Common myeloid progenitor, CD34-positive (primary cell): ENCODE data around the gene ANKRD55.
"Not testable (repeated sequence)": the region's sequence is repeated elsewhere in the genome, so short reads cannot be mapped to it uniquely, and the experiment has no call there.

ENCODE experiments used
- CTCF ChIA-PET: fragments of 350-600 bp; sonication (Branson Sonifier 250); formaldehyde crosslinking; loops from one replicate; lab custom pipeline; 2021; ENCODE audit warnings: antibody characterized with exemption; lab: Charles Lee
- POLR2A ChIA-PET: fragments of 350-600 bp; sonication (Branson Sonifier 250); formaldehyde crosslinking; loops from one replicate; lab custom pipeline; 2021; ENCODE audit warnings: antibody characterized with exemption; lab: Charles Lee
- DNase-seq, 3 donors: peaks; one replicate each; pipeline versions ENCODE4 v3.0.0 to v3.0.0-alpha.2; 2013
- H3K27ac ChIP-seq, 2 experiments: 1 replicate in 1 of 2; 2 replicates in 1 of 2; pipeline ENCODE4 v1.7.0; 2013; ENCODE audit warnings: inconsistent platforms in 2 of 2, low read length in 2 of 2, mild to moderate bottlenecking in 2 of 2, low read depth in 1 of 2, moderate library complexity in 1 of 2; ENCODE audit not compliant: severe bottlenecking in 2 of 2, insufficient read depth in 1 of 2, poor library complexity in 1 of 2
- H3K27me3 ChIP-seq, 5 experiments: replicated peaks in 2 of 5; 1 replicate in 3 of 5; 2 replicates in 2 of 5; pipeline versions ENCODE4 v1.6.1 to v1.7.0; 2013; ENCODE audit warnings: low read length in 4 of 5, mild to moderate bottlenecking in 2 of 5, moderate library complexity in 2 of 5, inconsistent platforms in 1 of 5; ENCODE audit not compliant: insufficient read depth in 5 of 5, control insufficient read depth in 4 of 5
- H3K36me3 ChIP-seq, 4 experiments: 1 replicate in 2 of 4; 2 replicates in 2 of 4; pipeline versions ENCODE4 v1.6.1 to v1.7.0; 2013; ENCODE audit warnings: low read length in 3 of 4, control low read depth in 1 of 4, mild to moderate bottlenecking in 1 of 4; ENCODE audit not compliant: control insufficient read depth in 4 of 4, insufficient read depth in 4 of 4
- H3K4me1 ChIP-seq, 4 experiments: 1 replicate in 3 of 4; 2 replicates in 1 of 4; pipeline versions ENCODE4 v1.6.1 to v1.7.1; 2013; ENCODE audit warnings: low read length in 3 of 4, mild to moderate bottlenecking in 3 of 4, control low read depth in 1 of 4, inconsistent platforms in 1 of 4, moderate library complexity in 1 of 4; ENCODE audit not compliant: control insufficient read depth in 4 of 4, insufficient read depth in 4 of 4; ENCODE audit errors: control extremely low read depth in 1 of 4
- H3K4me3 ChIP-seq, 7 experiments: 1 replicate in 4 of 7; 2 replicates in 3 of 7; pipeline versions ENCODE4 v1.5.1 to v1.7.0; 2013; ENCODE audit warnings: mild to moderate bottlenecking in 7 of 7, low read length in 6 of 7, moderate library complexity in 6 of 7, inconsistent platforms in 2 of 7, low read depth in 2 of 7, control low read depth in 1 of 7; ENCODE audit not compliant: insufficient read depth in 4 of 7, control insufficient read depth in 1 of 7; ENCODE audit errors: extremely low read depth in 1 of 7
- H3K9me3 ChIP-seq, 5 experiments: 1 replicate in 4 of 5; 2 replicates in 1 of 5; pipeline versions ENCODE4 v1.6.1 to v1.7.1; 2013; ENCODE audit warnings: low read length in 4 of 5, mild to moderate bottlenecking in 2 of 5, inconsistent platforms in 1 of 5, low read depth in 1 of 5, moderate library complexity in 1 of 5; ENCODE audit not compliant: control insufficient read depth in 4 of 5, insufficient read depth in 2 of 5; ENCODE audit errors: control extremely low read depth in 1 of 5
- WGBS: methylation state at CpG from one replicate; pipeline ENCODE4 v1.1.5; 2013; ENCODE audit not compliant: insufficient coverage; 5-methylcytosine and 5-hydroxymethylcytosine counted together

ANKRD55 gene

DNA sequence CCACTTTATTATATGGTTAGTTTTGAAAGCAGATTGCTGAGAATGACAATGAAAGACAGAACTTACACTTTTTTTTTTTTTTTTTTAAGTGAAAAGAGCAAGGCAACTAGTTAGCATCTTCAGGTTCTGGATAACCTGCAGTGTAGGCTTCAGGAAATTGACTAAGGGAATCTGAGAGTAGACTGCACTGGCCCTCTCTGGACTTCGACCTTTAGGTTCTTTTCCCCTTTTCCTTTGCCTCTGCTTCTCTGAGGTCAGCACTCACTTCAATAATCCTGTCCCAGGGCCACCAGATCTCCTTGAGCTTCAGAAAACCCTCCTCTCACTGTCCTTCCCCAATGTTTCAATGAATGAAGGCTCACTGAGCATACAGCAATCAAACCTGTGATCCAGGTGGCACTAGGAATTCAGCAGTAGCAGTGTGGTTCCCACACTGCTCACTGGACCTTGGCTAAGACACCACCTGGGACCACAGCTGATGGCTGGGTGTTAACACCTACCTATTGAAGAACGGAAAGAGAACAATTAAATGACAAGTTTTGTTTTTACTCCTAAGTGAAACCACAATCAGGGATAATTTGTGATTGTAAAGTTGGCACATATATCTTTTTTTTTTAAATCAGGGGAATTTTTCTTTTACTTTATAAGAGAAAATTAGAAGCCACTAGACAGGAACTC lies 152.6 kb downstream of the ANKRD55 start:
- Histone ChIP-seq H3K27me3 (peaks cover 0 to 19% (median 5%) of the 10 kb centered on the region in 5 experiments), H3K4me3 (no peak overlapping the region), H3K9me3 (no peaks in the 10 kb centered on the region), H3K27ac (no peak overlapping the region), H3K36me3 (no peaks in the 10 kb centered on the region), H3K4me1 (peaks cover 0 to 12% (median 5%) of the 10 kb centered on the region in 4 experiments)
- POLR2A ChIA-PET, result interaction anchor here (0.6 kb wide), 1 partner anchor 11 kb away, joined by 3 read pairs; no protein-coding TSS in a partner anchor
- WGBS, result 90% methylated on average over 1 of the region's 2 CpGs
- CTCF ChIA-PET, result interaction anchor here (0.7 to 0.9 kb wide), 2 partner anchors 9 to 193 kb away, joined by 3 to 4 read pairs; no protein-coding TSS in a partner anchor
- DNase-seq, result no peak

DNA sequence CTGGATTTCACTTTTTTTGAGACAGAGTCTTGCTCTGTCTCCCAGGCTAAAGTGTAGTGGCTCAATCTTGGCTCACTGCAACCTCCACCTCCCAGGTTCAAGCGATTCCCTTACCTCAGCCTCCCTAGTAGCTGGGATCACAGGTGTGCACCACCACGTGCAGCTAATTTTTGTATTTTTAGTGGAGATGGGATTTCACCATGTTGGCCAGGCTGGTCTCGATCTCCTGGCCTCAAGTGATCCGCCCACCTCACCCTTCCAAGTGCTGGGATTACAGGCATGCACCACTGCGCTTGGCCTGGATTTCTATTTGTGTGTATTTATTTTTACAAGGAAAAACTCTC lies 154.0 kb downstream of the ANKRD55 start:
- H3K36me3 ChIP-seq, H3K4me3 ChIP-seq, H3K9me3 ChIP-seq, DNase-seq, H3K4me1 ChIP-seq, POLR2A ChIA-PET, H3K27ac ChIP-seq: not testable (repeated sequence)
- CTCF ChIA-PET, result interaction anchor here (0.9 kb wide), 1 partner anchor 121 kb away, joined by 3 read pairs; no protein-coding TSS in a partner anchor
- peaks cover 0 to 21% (median 8%) of the 10 kb centered on the region in 5 experiments for H3K27me3 ChIP-seq
- WGBS, result no CpG with 5 or more reads among the region's 5 CpGs

DNA sequence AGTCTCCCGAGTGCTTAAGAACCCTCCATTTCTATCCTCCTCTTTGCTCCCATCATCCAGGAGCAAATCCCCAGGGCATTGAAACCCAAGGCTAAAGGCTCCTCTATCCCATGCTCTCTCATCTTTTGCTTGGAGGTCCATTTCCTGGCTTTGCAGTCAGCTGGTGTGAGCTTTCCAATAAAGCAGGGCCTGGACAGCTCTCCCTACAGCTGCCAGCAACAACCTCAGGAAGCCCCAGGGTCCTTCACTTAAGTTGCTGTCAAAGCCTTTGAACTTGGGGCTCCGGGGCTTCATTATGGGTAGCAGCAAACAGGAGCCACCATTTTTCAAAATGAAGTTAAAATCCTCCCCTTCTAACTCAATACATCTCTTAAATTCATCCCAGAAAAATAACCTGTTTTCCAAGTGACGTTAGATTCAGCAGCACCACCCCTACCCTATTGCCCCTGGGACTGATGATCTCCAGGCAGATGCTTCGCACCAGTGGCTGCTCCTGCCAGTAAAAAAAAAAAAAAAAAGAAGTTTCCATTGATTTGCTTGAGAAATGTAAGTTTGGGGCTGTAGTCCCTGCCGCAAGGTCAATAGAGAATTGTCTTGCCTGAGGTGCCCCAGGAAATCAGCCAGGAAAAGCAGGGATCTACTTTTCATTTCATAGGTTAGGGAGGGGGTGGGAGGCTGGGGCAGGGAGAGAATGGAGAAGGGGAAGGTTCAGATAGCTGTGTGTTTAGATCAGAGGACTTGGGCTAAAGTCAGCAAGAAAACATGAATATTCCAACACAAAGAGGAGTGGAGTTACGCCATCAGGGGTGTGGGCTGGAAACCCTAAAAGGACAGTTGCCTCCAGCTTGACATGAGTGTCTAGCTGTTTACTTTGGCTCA lies 154.6 kb downstream of the ANKRD55 start:
- 100% methylated on average over 2 of the region's 6 CpGs for whole genome bisulfite sequencing
- DNase-seq, result no peak
- ChIA-PET POLR2A (no interaction called here), CTCF (interaction anchor here (0.9 kb wide), 1 partner anchor 122 kb away, joined by 3 read pairs; no protein-coding TSS in a partner anchor)
- peaks cover 0 to 25% (median 11%) of the 10 kb centered on the region in 5 experiments for H3K27me3 ChIP-seq
- H3K27ac ChIP-seq, result no peak overlapping the region
- peaks cover 0 to 3% (median under 1%) of the 10 kb centered on the region in 4 experiments for H3K4me1 ChIP-seq
- no peak overlapping the region for H3K4me3 ChIP-seq
- no peaks in the 10 kb centered on the region for H3K9me3 ChIP-seq
- no peaks in the 10 kb centered on the region for H3K36me3 ChIP-seq

- Histone ChIP-seq H3K27ac (no peak overlapping the region), H3K9me3 (no peaks in the 10 kb centered on the region), H3K27me3 (peaks cover 0 to 31% (median 15%) of the 10 kb centered on the region in 5 experiments), H3K4me1 (peaks cover 0 to 3% (median under 1%) of the 10 kb centered on the region in 4 experiments), H3K4me3 (no peak overlapping the region), H3K36me3 (no peaks in the 10 kb centered on the region)
- ChIA-PET CTCF (no interaction called here), POLR2A (no interaction called here)
- 91% methylated on average over 5 of the region's 7 CpGs for WGBS
- DNase-seq, result no peak
Measured at GRCh38 chr5:56077796-56078233, 155.3 kb downstream of the ANKRD55 start.

GRCh38 chr5:56076486-56076885 lies 156.6 kb downstream of the ANKRD55 start:
- CTCF ChIA-PET, result no interaction called here
- no CpG with 5 or more reads among the region's 3 CpGs for WGBS

DNA sequence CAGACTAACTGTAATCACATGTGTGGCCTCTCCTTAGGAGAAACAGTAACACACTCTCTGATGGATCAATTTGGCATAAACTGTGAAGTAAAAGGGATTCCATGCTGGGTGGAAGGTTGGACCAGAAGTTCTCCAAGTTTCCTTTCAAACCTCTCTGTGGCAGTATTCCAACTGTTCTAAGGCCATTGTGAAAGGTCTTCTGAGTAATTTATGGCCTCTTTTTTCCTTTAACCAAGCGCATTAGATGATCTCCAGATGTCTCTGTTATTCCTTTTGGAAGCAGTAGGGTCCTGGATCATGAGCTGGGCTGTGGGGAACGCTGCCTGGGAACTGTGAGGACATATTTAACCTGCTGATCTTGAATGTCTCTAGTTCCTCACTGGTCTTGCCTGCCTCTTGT lies 157.8 kb downstream of the ANKRD55 start:
- no peaks in the 10 kb centered on the region for H3K9me3 ChIP-seq
- POLR2A ChIA-PET, result no interaction called here
- 94% methylated on average over 2 of the region's 2 CpGs for WGBS

More at GRCh38 chr5:56076486-56076885, 156.6 kb downstream of the ANKRD55 start:
- H3K27me3 ChIP-seq, result peaks cover 0 to 31% (median 15%) of the 10 kb centered on the region in 5 experiments
- no peak for DNase-seq
- peaks cover 2 to 6% (median 6%) of the 10 kb centered on the region in 4 experiments for H3K4me1 ChIP-seq
- H3K36me3 ChIP-seq, result no peaks in the 10 kb centered on the region
- POLR2A ChIA-PET, result no interaction called here
- H3K27ac ChIP-seq, result no peak overlapping the region
- no peaks in the 10 kb centered on the region for H3K9me3 ChIP-seq
- H3K4me3 ChIP-seq, result no peak overlapping the region

More for the DNA sequence above, 157.8 kb downstream of the ANKRD55 start:
- H3K27ac ChIP-seq, result no peak overlapping the region
- peaks cover 13 to 16% (median 13%) of the 10 kb centered on the region in 4 experiments for H3K4me1 ChIP-seq
- CTCF ChIA-PET, result no interaction called here
- H3K27me3 ChIP-seq, result peaks cover 0 to 31% (median 15%) of the 10 kb centered on the region in 5 experiments
- H3K4me3 ChIP-seq, result no peak overlapping the region
- no peaks in the 10 kb centered on the region for H3K36me3 ChIP-seq
- DNase-seq, result no peak
